ENCODE results near the gene PAK1.

The PAK1 gene

GRCh38 chr11:77413850-77414460, 59.9 kb downstream of the PAK1 start:
- H2AFZ ChIP-seq = no peak overlapping the region
- no peaks in the 10 kb centered on the region for H3K79me2 ChIP-seq
- H3K4me2 ChIP-seq (ENCODE audit: low read length) = no peak overlapping the region
- no peaks in the 10 kb centered on the region for H3K4me1 ChIP-seq
- no peak overlapping the region for H3K27ac ChIP-seq
- H3K36me3 ChIP-seq (ENCODE audit: control insufficient read depth, insufficient read depth, low read length) = no peaks in the 10 kb centered on the region
- no peak overlapping the region for H3K9ac ChIP-seq
- no peaks in the 10 kb centered on the region for H3K9me3 ChIP-seq (ENCODE audit: control insufficient read depth, low read length)
- H3K4me3 ChIP-seq (ENCODE audit: low read depth, low read length) = no peak overlapping the region
- TF ChIP-seq CTCF (IDR thresholded peaks at IDR 0.05) = no peak
- no peaks in the 10 kb centered on the region for H3K27me3 ChIP-seq (ENCODE audit: control insufficient read depth, insufficient read depth, low read length)

GRCh38 chr11:77412814-77413213, 61.1 kb downstream of the PAK1 start:
- Histone ChIP-seq H3K4me3 (ENCODE audit: low read depth, low read length) (no peak overlapping the region), H3K9ac (no peak overlapping the region), H3K36me3 (ENCODE audit: control insufficient read depth, insufficient read depth, low read length) (no peaks in the 10 kb centered on the region), H3K4me1 (no peaks in the 10 kb centered on the region), H2AFZ (no peak overlapping the region), H3K27me3 (ENCODE audit: control insufficient read depth, insufficient read depth, low read length) (no peaks in the 10 kb centered on the region), H3K27ac (no peak overlapping the region), H3K9me3 (ENCODE audit: control insufficient read depth, low read length) (no peaks in the 10 kb centered on the region), H3K4me2 (ENCODE audit: low read length) (no peak overlapping the region), H3K79me2 (no peaks in the 10 kb centered on the region)
- TF ChIP-seq CTCF (IDR thresholded peaks at IDR 0.05) = no peak

GRCh38 chr11:77411717-77412441, 62.0 kb downstream of the PAK1 start:
- H3K9ac ChIP-seq = no peak overlapping the region

GRCh38 chr11:77411137-77411707, 62.7 kb downstream of the PAK1 start:
- Histone ChIP-seq H2AFZ (peak overlapping the region; percentile 73), H3K4me3 (ENCODE audit: low read depth, low read length) (peak overlapping the region; percentile 27), H3K79me2 (no peaks in the 10 kb centered on the region), H3K9me3 (ENCODE audit: control insufficient read depth, low read length) (no peaks in the 10 kb centered on the region), H3K27ac (no peak overlapping the region), H3K36me3 (ENCODE audit: control insufficient read depth, insufficient read depth, low read length) (no peaks in the 10 kb centered on the region), H3K9ac (no peak overlapping the region), H3K27me3 (ENCODE audit: control insufficient read depth, insufficient read depth, low read length) (no peaks in the 10 kb centered on the region), H3K4me2 (ENCODE audit: low read length) (peak overlapping the region; percentile 63), H3K4me1 (no peaks in the 10 kb centered on the region)
- TF ChIP-seq CTCF (IDR thresholded peaks at IDR 0.05) = no peak

More at GRCh38 chr11:77411717-77412441, 62.0 kb downstream of the PAK1 start:
- Histone ChIP-seq H3K4me2 (ENCODE audit: low read length) (peak overlapping the region; percentile 63), H3K27me3 (ENCODE audit: control insufficient read depth, insufficient read depth, low read length) (no peaks in the 10 kb centered on the region), H3K4me3 (ENCODE audit: low read depth, low read length) (peak overlapping the region; percentile 27), H3K79me2 (no peaks in the 10 kb centered on the region), H2AFZ (peak overlapping the region; percentile 73), H3K27ac (no peak overlapping the region), H3K4me1 (no peaks in the 10 kb centered on the region), H3K9me3 (ENCODE audit: control insufficient read depth, low read length) (no peaks in the 10 kb centered on the region), H3K36me3 (ENCODE audit: control insufficient read depth, insufficient read depth, low read length) (no peaks in the 10 kb centered on the region)
- no peak for TF ChIP-seq CTCF (IDR thresholded peaks at IDR 0.05)
